H1 (cell line): ENCODE results near the gene PARK7. TPM values are rescaled to one million over a fixed set of nuclear protein-coding genes. Genes with fewer than 3 reads are reported as not detected.

ENCODE experiments used
- CTCF ChIA-PET: fragments of 300-600 bp; sonication (Branson Sonifier 250); formaldehyde crosslinking; loops from one replicate; lab custom pipeline; 2021; ENCODE audit not compliant: partially characterized antibody; lab: Charles Lee
- POLR2A ChIA-PET: fragments of 300-600 bp; sonication (Branson Sonifier 250); formaldehyde crosslinking; loops from one replicate; lab custom pipeline; 2021; ENCODE audit warnings: inconsistent platforms; ENCODE audit not compliant: partially characterized antibody; lab: Charles Lee
- DNase-seq, 2 experiments: peaks; one replicate each; pipeline versions ENCODE4 v3.0.0 to v3.0.0-alpha.2; 2010 to 2022; ENCODE audit warnings: low spot score in 2 of 2, low read depth in 1 of 2, mixed read lengths in 1 of 2
- FAIRE-seq: peaks from 2 replicates; lab custom pipeline; 2011; peaks lifted over from hg19 to GRCh38; lab: Jason Lieb, UNC
- H2AFZ ChIP-seq: 2 replicates; pipeline ENCODE4 v1.8.1; 2012; ENCODE audit warnings: low read length, inconsistent platforms
- H2AK5ac ChIP-seq: 2 replicates; pipeline ENCODE4 v1.6.1; 2013; ENCODE audit warnings: low read depth, low read length
- H2BK120ac ChIP-seq: replicated peaks from 2 replicates; pipeline ENCODE3; 2013; ENCODE audit warnings: low read depth, low read length, inconsistent platforms
- H2BK12ac ChIP-seq: 2 replicates; pipeline ENCODE4 v1.6.1; 2013; ENCODE audit warnings: low read depth, low read length
- H2BK15ac ChIP-seq: 2 replicates; pipeline ENCODE4 v1.6.1; 2013; ENCODE audit warnings: low read length
- H2BK20ac ChIP-seq: 2 replicates; pipeline ENCODE4 v1.6.1; 2013; ENCODE audit warnings: low read length
- H2BK5ac ChIP-seq: 2 replicates; pipeline ENCODE4 v1.6.1; 2013; ENCODE audit warnings: low read depth, low read length
- H3K14ac ChIP-seq: 2 replicates; pipeline ENCODE4 v1.6.1; 2013; ENCODE audit warnings: inconsistent platforms; ENCODE audit not compliant: insufficient read length
- H3K18ac ChIP-seq: 2 replicates; pipeline ENCODE4 v1.6.1; 2013; ENCODE audit warnings: low read length; ENCODE audit errors: extremely low read depth
- H3K23ac ChIP-seq: 2 replicates; pipeline ENCODE4 v1.6.1; 2013; ENCODE audit warnings: inconsistent platforms; ENCODE audit not compliant: insufficient read length
- H3K23me2 ChIP-seq: 2 replicates; pipeline ENCODE4 v1.6.1; 2013; ENCODE audit warnings: low read depth, low read length
- H3K27ac ChIP-seq: 2 replicates; pipeline ENCODE4 v1.6.1; 2011; ENCODE audit warnings: low read depth, low read length, inconsistent platforms
- H3K27me3 ChIP-seq, 4 experiments: replicated peaks in 1 of 4; 1 replicate in 1 of 4; 2 replicates in 3 of 4; pipeline versions ENCODE4 v1.6.1 to v1.8.1; 2011 to 2013; ENCODE audit warnings: low read length in 3 of 4, mild to moderate bottlenecking in 3 of 4, inconsistent platforms in 2 of 4, mixed read lengths in 2 of 4, moderate library complexity in 1 of 4; ENCODE audit not compliant: control insufficient read depth in 3 of 4, insufficient read depth in 3 of 4; ENCODE audit errors: extremely low read depth in 1 of 4
- H3K36me3 ChIP-seq, 4 experiments: 2 replicates each; pipeline versions ENCODE4 v1.6.1 to v1.8.1; 2011 to 2013; ENCODE audit warnings: mild to moderate bottlenecking in 4 of 4, low read length in 3 of 4, moderate library complexity in 2 of 4, control low read depth in 1 of 4, inconsistent platforms in 1 of 4; ENCODE audit not compliant: insufficient read depth in 4 of 4, control insufficient read depth in 2 of 4
- H3K4ac ChIP-seq: replicated peaks from 2 replicates; pipeline ENCODE3; 2013; ENCODE audit warnings: low read length, low read depth, mixed read lengths, inconsistent platforms; ENCODE audit not compliant: insufficient read length
- H3K4me1 ChIP-seq, 4 experiments: replicated peaks in 1 of 4; 1 replicate in 1 of 4; 2 replicates in 3 of 4; pipeline versions ENCODE4 v1.6.1 to v1.8.1; 2011 to 2013; ENCODE audit warnings: low read length in 3 of 4, inconsistent platforms in 2 of 4, mixed read lengths in 1 of 4; ENCODE audit not compliant: insufficient read depth in 4 of 4, control insufficient read depth in 3 of 4
- H3K4me2 ChIP-seq, 2 experiments: 2 replicates each; pipeline versions ENCODE4 v1.6.1 to v1.8.1; 2011 to 2013; ENCODE audit warnings: low read depth in 2 of 2, low read length in 2 of 2, control low read depth in 1 of 2, inconsistent platforms in 1 of 2, mild to moderate bottlenecking in 1 of 2; ENCODE audit not compliant: insufficient read depth in 1 of 2
- H3K4me3 ChIP-seq, 4 experiments: fragments of 200-600, 300-600 bp in 1 of 4; sonication (generic), shearing (Covaris generic), sonication (Bioruptor Twin) in 1 of 4; 2 replicates each; pipeline versions ENCODE4 v1.5.1 to v1.8.1; 2011 to 2016; ENCODE audit warnings: low read length in 4 of 4, low read depth in 3 of 4, control low read depth in 2 of 4, inconsistent platforms in 2 of 4, mild to moderate bottlenecking in 2 of 4, mixed read lengths in 1 of 4, moderate library complexity in 1 of 4; ENCODE audit not compliant: insufficient read depth in 2 of 4; ENCODE audit errors: extremely low read depth in 1 of 4
- H3K56ac ChIP-seq: replicated peaks from 2 replicates; pipeline ENCODE3; 2013; ENCODE audit warnings: low read depth, mild to moderate bottlenecking, mixed read lengths, low read length, inconsistent platforms; ENCODE audit not compliant: insufficient read length
- H3K79me1 ChIP-seq: 2 replicates; pipeline ENCODE4 v1.6.1; 2013; ENCODE audit warnings: low read depth, low read length, control low read depth
- H3K79me2 ChIP-seq, 2 experiments: 2 replicates each; pipeline versions ENCODE4 v1.6.1 to v1.8.1; 2012 to 2013; ENCODE audit warnings: low read length in 2 of 2, mild to moderate bottlenecking in 2 of 2, inconsistent platforms in 1 of 2; ENCODE audit not compliant: insufficient read depth in 2 of 2, control insufficient read depth in 1 of 2
- H3K9ac ChIP-seq, 4 experiments: replicated peaks in 1 of 4; 1 replicate in 1 of 4; 2 replicates in 3 of 4; pipeline versions ENCODE4 v1.6.1 to v1.8.1; 2011 to 2013; ENCODE audit warnings: low read depth in 3 of 4, low read length in 3 of 4, control low read depth in 2 of 4, mild to moderate bottlenecking in 2 of 4, moderate library complexity in 2 of 4, inconsistent platforms in 1 of 4; ENCODE audit errors: extremely low read depth in 1 of 4
- H3K9me3 ChIP-seq, 2 experiments: 2 replicates each; pipeline versions ENCODE4 v1.6.1 to v1.8.1; 2012 to 2013; ENCODE audit warnings: mild to moderate bottlenecking in 2 of 2, moderate library complexity in 2 of 2, control low read depth in 1 of 2, inconsistent platforms in 1 of 2, low read depth in 1 of 2, low read length in 1 of 2, mixed read lengths in 1 of 2; ENCODE audit not compliant: insufficient read depth in 2 of 2
- H4K20me1 ChIP-seq, 2 experiments: replicated peaks in 1 of 2; 2 replicates each; pipeline versions ENCODE3 to v1.8.1; 2011 to 2013; ENCODE audit warnings: inconsistent platforms in 2 of 2, low read length in 2 of 2, mild to moderate bottlenecking in 1 of 2; ENCODE audit not compliant: insufficient read depth in 2 of 2, control insufficient read depth in 1 of 2
- H4K5ac ChIP-seq: 2 replicates; pipeline ENCODE4 v1.6.1; 2013; ENCODE audit warnings: low read length, low read depth, mixed read lengths, inconsistent platforms; ENCODE audit not compliant: insufficient read length
- H4K8ac ChIP-seq: 2 replicates; pipeline ENCODE4 v1.8.0; 2013; ENCODE audit warnings: mild to moderate bottlenecking, moderate library complexity, low read length, inconsistent platforms; ENCODE audit not compliant: insufficient read depth; ENCODE audit errors: extremely low read depth
- H4K91ac ChIP-seq: replicated peaks from 2 replicates; pipeline ENCODE3; 2013; ENCODE audit warnings: low read length, mixed read lengths, inconsistent platforms; ENCODE audit not compliant: insufficient read length
- BCL11A ChIP-seq, 2 experiments: IDR thresholded peaks; one replicate each; pipeline ENCODE4 v1.6.1; 2011; ENCODE audit warnings: low read depth in 2 of 2, low read length in 2 of 2, mild to moderate bottlenecking in 2 of 2
- CBX8 ChIP-seq: fragments of 300-800, 300-1000 bp; sonication (generic); IDR thresholded peaks from 2 replicates; pipeline ENCODE4 v1.7.1; 2016; ENCODE audit warnings: low read depth, low read length, borderline replicate concordance
- CHD2 ChIP-seq: IDR thresholded peaks from 2 replicates; pipeline ENCODE4 v1.6.1; 2012; ENCODE audit warnings: low read length, improper control_type of control experiment
- EP300 ChIP-seq, 2 experiments: IDR thresholded peaks; 1 replicate in 1 of 2; 2 replicates in 1 of 2; pipeline ENCODE4 v1.6.1; 2011 to 2012; ENCODE audit warnings: low read depth in 2 of 2, low read length in 2 of 2, mild to moderate bottlenecking in 2 of 2, borderline replicate concordance in 1 of 2, inconsistent platforms in 1 of 2, moderate library complexity in 1 of 2
- FOSL1 ChIP-seq: IDR thresholded peaks from 2 replicates; pipeline ENCODE4 v1.6.1; 2011; ENCODE audit warnings: mild to moderate bottlenecking, low read depth, low read length, moderate library complexity; ENCODE audit not compliant: insufficient read depth
- HDAC6 ChIP-seq: IDR thresholded peaks from one replicate; pipeline ENCODE4 v1.7.1; 2012; ENCODE audit warnings: low read depth, mild to moderate bottlenecking, inconsistent platforms, low read length, moderate library complexity
- MAX ChIP-seq: IDR thresholded peaks from 2 replicates; pipeline ENCODE4 v1.6.1; 2012; ENCODE audit warnings: inconsistent platforms
- NRF1 ChIP-seq: IDR thresholded peaks from 2 replicates; pipeline ENCODE4 v1.6.1; 2011; ENCODE audit warnings: mild to moderate bottlenecking, low read depth, low read length, improper control_type of control experiment
- RAD21 ChIP-seq, 2 experiments: IDR thresholded peaks in 1 of 2; conservative IDR thresholded peaks in 1 of 2; 2 replicates each; pipeline ENCODE4 v1.6.1; 2011; ENCODE audit warnings: low read depth in 2 of 2, low read length in 2 of 2, improper control_type of control experiment in 1 of 2, inconsistent platforms in 1 of 2, mild to moderate bottlenecking in 1 of 2, moderate library complexity in 1 of 2
- RBBP5 ChIP-seq: IDR thresholded peaks from 2 replicates; pipeline ENCODE4 v1.7.1; 2012; ENCODE audit warnings: low read depth, mild to moderate bottlenecking, inconsistent platforms, low read length, moderate library complexity, borderline replicate concordance
- RNF2 ChIP-seq: fragments of 200-900, 300-1000 bp; sonication (generic); IDR thresholded peaks from 2 replicates; pipeline ENCODE4 v1.7.1; 2016; ENCODE audit warnings: borderline replicate concordance, low read depth, mild to moderate bottlenecking, antibody characterized with exemption, low read length; ENCODE audit not compliant: poor library complexity, severe bottlenecking; ENCODE audit errors: missing control alignments
- TAF1 ChIP-seq: IDR thresholded peaks from 2 replicates; pipeline ENCODE4 v1.6.1; 2011; ENCODE audit warnings: mild to moderate bottlenecking, low read depth, low read length
- TAF7 ChIP-seq: optimal IDR thresholded peaks from 2 replicates; pipeline ENCODE3; 2011; ENCODE audit warnings: low read depth, mild to moderate bottlenecking, inconsistent platforms, low read length, moderate library complexity, borderline replicate concordance
- TEAD4 ChIP-seq: IDR thresholded peaks from 2 replicates; pipeline ENCODE4 v1.6.1; 2012; ENCODE audit warnings: low read depth, low read length, inconsistent platforms, mixed read lengths
- WGBS, 2 experiments: shearing (Covaris generic) in 1 of 2; methylation state at CpG; one replicate each; pipeline versions ENCODE4 v1.1.6 to v1.1.7; 2013 to 2015; ENCODE audit warnings: low lambda C conversion rate in 2 of 2, mixed read lengths in 2 of 2, inconsistent platforms in 1 of 2, low coverage in 1 of 2, missing lambda C conversion rate in 1 of 2; ENCODE audit not compliant: insufficient replicate concordance in 2 of 2, insufficient coverage in 1 of 2, insufficient read length in 1 of 2; ENCODE audit errors: extremely low coverage in 1 of 2, missing lambda C conversion rate in 1 of 2; 5-methylcytosine and 5-hydroxymethylcytosine counted together
- polyA plus RNA-seq, 7 experiments: library from polyadenylated mRNA; depleted of rRNA in 3 of 7; stranded (reverse) in 5 of 7; unstranded in 2 of 7; fragments of >200 nt in 5 of 7; fragments of 200-250 nt in 2 of 7; gene quantifications; 1 replicate in 5 of 7; 2 replicates in 1 of 7; 4 replicates in 1 of 7; pipeline versions ENCODE4 v1.2.1 to v1.2.3, GENCODE V29; 2011 to 2013; ENCODE audit warnings: missing spikeins in 2 of 7, mixed read lengths in 2 of 7
- total RNA-seq: library from RNA; stranded (reverse); fragmentation: NEBNext Ultra II Directional; extraction: Animal tissue kit (Norgen Biotek cat#: 25700); gene quantifications from 2 replicates; pipeline ENCODE4 v1.2.1, GENCODE V29; 2021

Gene PARK7
- total and polyA plus RNA-seq, 2 of the 8 experiments (the other 6 are each of a cell fraction or from before 2014, with no cell fraction given) = 206 to 383 TPM

- H3K56ac ChIP-seq = no peak overlapping the region
- H3K9me3 ChIP-seq = no peaks in the 10 kb centered on the region
- no peaks in the 10 kb centered on the region for H3K79me2 ChIP-seq
- H3K27ac ChIP-seq = no peak overlapping the region
- ChIA-PET POLR2A (no interaction called here), CTCF (no interaction called here)
- no peaks in the 10 kb centered on the region for H3K79me1 ChIP-seq
- no peaks in the 10 kb centered on the region for H3K4me1 ChIP-seq
- no peak overlapping the region for H3K4me2 ChIP-seq
- no peak overlapping the region for H2AFZ ChIP-seq
- no peaks in the 10 kb centered on the region for H3K36me3 ChIP-seq
- no peaks in the 10 kb centered on the region for H4K20me1 ChIP-seq
- H4K5ac ChIP-seq = no peak overlapping the region
- H2BK120ac ChIP-seq = no peak overlapping the region
- H3K23me2 ChIP-seq = no peaks in the 10 kb centered on the region; the same call in 1 of the 2 replicates
- no peak overlapping the region for H4K91ac ChIP-seq
- H3K18ac ChIP-seq = no peak overlapping the region
- H3K14ac ChIP-seq = no peak overlapping the region
- no peak overlapping the region for H3K9ac ChIP-seq
- H2BK20ac ChIP-seq = no peak overlapping the region; the same call in 1 of the 2 replicates
- no peak overlapping the region for H2AK5ac ChIP-seq
- no peak overlapping the region for H4K8ac ChIP-seq
- H2BK15ac ChIP-seq = no peak overlapping the region
- H3K4ac ChIP-seq = no peak overlapping the region
- no peak overlapping the region for H2BK12ac ChIP-seq
- no peak overlapping the region for H3K23ac ChIP-seq
- no peak overlapping the region for H2BK5ac ChIP-seq
- H3K27me3 ChIP-seq = no peaks in the 10 kb centered on the region
- FAIRE-seq = no peak
- H3K4me3 ChIP-seq = no peak overlapping the region
- no peak for DNase-seq
- WGBS, 2 experiments = 87% methylated on average over 4 of the region's 7 CpGs; no CpG with 5 or more reads in 1 of the 2 experiments
- TF ChIP-seq RNF2 (no peak), HDAC6 (no peak), FOSL1 (no peak), MAX (no peak), BCL11A (IDR thresholded peaks at IDR 0.05; ENCODE audit: low read depth in 2 of 2, low read length in 2 of 2) (no peak), RBBP5 (no peak), TAF1 (no peak), TEAD4 (no peak), NRF1 (no peak), CBX8 (no peak), CHD2 (no peak), TAF7 (no peak), EP300 (IDR thresholded peaks at IDR 0.05; ENCODE audit: borderline replicate concordance in 1 of 2, low read depth in 2 of 2, low read length in 2 of 2) (no peak), RAD21 (IDR thresholded peaks at IDR 0.05 in 1 of 2, conservative IDR thresholded peaks at IDR 0.05 in 1 of 2; ENCODE audit: low read depth in 2 of 2, low read length in 2 of 2) (no peak)
These were observed 31.9 kb upstream of the PARK7 start for GRCh38 chr1:7929637-7930036.
